Smooth muscle cell (in vitro differentiated cells): Measurements from ENCODE around the gene ELK3. TPM values are rescaled to one million over a fixed set of nuclear protein-coding genes. Genes with fewer than 3 reads are reported as not detected.

Source experiments
- DNase-seq: peaks from one replicate; lab custom pipeline; 2025; ENCODE audit not compliant: unreplicated experiment; lab: John Stamatoyannopoulos, UW
- H2AFZ ChIP-seq: fragments of 200-600 bp; sonication (generic); 2 replicates; pipeline ENCODE4 v1.6.0; 2016; ENCODE audit warnings: antibody characterized with exemption, low read depth, mild to moderate bottlenecking
- H3F3A ChIP-seq: fragments of 200-600 bp; sonication (generic); 2 replicates; pipeline ENCODE4 v1.6.0; 2017; ENCODE audit warnings: antibody characterized with exemption, low read depth
- H3K27ac ChIP-seq: fragments of 200-600 bp; sonication (generic); 2 replicates; pipeline ENCODE4 v1.5.1; 2016; ENCODE audit warnings: low read depth, mild to moderate bottlenecking
- H3K27me3 ChIP-seq: fragments of 200-600 bp; sonication (generic); 2 replicates; pipeline ENCODE4 v1.6.1; 2016; ENCODE audit warnings: low read depth, mild to moderate bottlenecking
- H3K36me3 ChIP-seq: fragments of 200-600 bp; sonication (generic); 2 replicates; pipeline ENCODE4 v1.5.1; 2016; ENCODE audit warnings: low read depth
- H3K4me1 ChIP-seq: fragments of 200-600 bp; sonication (generic); 2 replicates; pipeline ENCODE4 v1.5.1; 2016; ENCODE audit warnings: low read depth
- H3K4me2 ChIP-seq: fragments of 200-600 bp; sonication (generic); 2 replicates; pipeline ENCODE4 v1.6.0; 2016; ENCODE audit warnings: mild to moderate bottlenecking
- H3K4me3 ChIP-seq: fragments of 200-600 bp; sonication (generic); 2 replicates; pipeline ENCODE4 v1.5.1; 2016; ENCODE audit warnings: mild to moderate bottlenecking
- H3K79me2 ChIP-seq: fragments of 200-600 bp; sonication (generic); 2 replicates; pipeline ENCODE4 v1.6.0; 2016; ENCODE audit warnings: low read depth, mild to moderate bottlenecking
- H3K9ac ChIP-seq: fragments of 200-600 bp; sonication (generic); 2 replicates; pipeline ENCODE4 v1.6.0; 2016; ENCODE audit warnings: low read depth
- H3K9me3 ChIP-seq: fragments of 200-600 bp; sonication (generic); replicated peaks from 2 replicates; pipeline ENCODE4 v1.5.1; 2016; ENCODE audit warnings: low read depth
- H4K20me1 ChIP-seq: fragments of 200-600 bp; sonication (generic); 2 replicates; pipeline ENCODE4 v1.6.0; 2016; ENCODE audit warnings: low read depth
- WGBS: methylation state at CpG from one replicate; pipeline ENCODE4 v1.1.7; 2016; ENCODE audit warnings: low lambda C conversion rate; 5-methylcytosine and 5-hydroxymethylcytosine counted together
- polyA plus RNA-seq: library from polyadenylated mRNA; unstranded; fragments of >200 nt; fragmentation: Nextera tagmentation; extraction: Ambion mirVana; gene quantifications from 2 replicates; pipeline ENCODE4 v1.2.1, GENCODE V29; 2016
- total RNA-seq: library from RNA; depleted of rRNA; stranded (reverse); fragments of >200 nt; gene quantifications from 2 replicates; pipeline ENCODE4 v1.2.3, GENCODE V29; 2014
- TF ChIP-seq, protein P1 (sequence below): fragments of 200-600 bp; sonication (generic); IDR thresholded peaks from 2 replicates; pipeline ENCODE4 v1.5.1; 2017; ENCODE audit warnings: borderline replicate concordance, mild to moderate bottlenecking, antibody characterized with exemption; ENCODE audit not compliant: insufficient read depth, poor library complexity, severe bottlenecking

ELK3 gene
- total and polyA plus RNA-seq, 2 experiments from 2014 or later = 43.1 to 44.3 TPM

DNA sequence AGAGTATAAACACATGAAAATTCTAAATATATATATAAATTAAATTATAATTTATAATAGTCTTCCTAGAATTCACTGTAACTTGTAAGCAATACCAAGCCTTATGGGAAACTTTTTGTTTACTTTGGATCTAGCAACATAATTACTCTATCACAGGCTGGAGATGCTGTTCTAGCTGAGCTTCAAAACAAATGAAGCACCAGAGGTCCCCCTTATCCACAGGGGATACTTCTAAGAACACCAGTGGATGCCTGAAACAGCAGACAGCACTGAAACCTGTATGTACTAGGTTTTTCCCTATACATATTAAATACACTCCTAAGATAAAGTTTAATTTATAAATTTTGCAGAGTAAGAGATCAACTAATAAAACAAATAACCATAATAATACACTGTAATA is 109.5 kb downstream of the ELK3 start:
- TF ChIP-seq, protein P1, sequence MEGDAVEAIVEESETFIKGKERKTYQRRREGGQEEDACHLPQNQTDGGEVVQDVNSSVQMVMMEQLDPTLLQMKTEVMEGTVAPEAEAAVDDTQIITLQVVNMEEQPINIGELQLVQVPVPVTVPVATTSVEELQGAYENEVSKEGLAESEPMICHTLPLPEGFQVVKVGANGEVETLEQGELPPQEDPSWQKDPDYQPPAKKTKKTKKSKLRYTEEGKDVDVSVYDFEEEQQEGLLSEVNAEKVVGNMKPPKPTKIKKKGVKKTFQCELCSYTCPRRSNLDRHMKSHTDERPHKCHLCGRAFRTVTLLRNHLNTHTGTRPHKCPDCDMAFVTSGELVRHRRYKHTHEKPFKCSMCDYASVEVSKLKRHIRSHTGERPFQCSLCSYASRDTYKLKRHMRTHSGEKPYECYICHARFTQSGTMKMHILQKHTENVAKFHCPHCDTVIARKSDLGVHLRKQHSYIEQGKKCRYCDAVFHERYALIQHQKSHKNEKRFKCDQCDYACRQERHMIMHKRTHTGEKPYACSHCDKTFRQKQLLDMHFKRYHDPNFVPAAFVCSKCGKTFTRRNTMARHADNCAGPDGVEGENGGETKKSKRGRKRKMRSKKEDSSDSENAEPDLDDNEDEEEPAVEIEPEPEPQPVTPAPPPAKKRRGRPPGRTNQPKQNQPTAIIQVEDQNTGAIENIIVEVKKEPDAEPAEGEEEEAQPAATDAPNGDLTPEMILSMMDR = no peak
- Histone ChIP-seq H3K4me3 (no peak overlapping the region), H4K20me1 (peaks cover 19% of the 10 kb centered on the region), H3K4me1 (peaks cover 29% of the 10 kb centered on the region), H3K4me2 (no peak overlapping the region), H2AFZ (no peak overlapping the region), H3K36me3 (peaks cover 6% of the 10 kb centered on the region), H3K9ac (no peak overlapping the region), H3K27me3 (no peaks in the 10 kb centered on the region), H3K9me3 (no peaks in the 10 kb centered on the region), H3K79me2 (peaks cover 28% of the 10 kb centered on the region), H3K27ac (no peak overlapping the region), H3F3A (no peaks in the 10 kb centered on the region)
- no peak for DNase-seq

DNA sequence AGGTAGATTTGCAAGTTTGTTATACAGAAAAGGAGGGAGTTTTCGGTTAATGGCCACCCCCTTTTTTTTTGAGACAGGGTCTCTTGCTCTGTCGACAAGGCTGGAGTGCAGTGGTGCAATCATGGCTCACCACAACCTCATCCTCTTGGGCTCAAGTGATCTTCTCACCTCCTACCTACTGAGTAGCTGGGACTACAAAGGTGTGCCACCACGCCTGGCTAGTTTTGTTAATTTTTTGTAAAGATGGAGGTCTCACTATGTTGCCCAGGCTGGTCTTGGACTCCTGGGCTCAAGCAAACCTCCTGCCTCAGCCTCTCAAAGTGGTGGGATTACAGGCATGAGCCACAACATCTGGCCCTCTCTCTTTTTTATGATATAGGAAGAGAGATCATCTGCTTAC is 111.5 kb downstream of the ELK3 start:
- Histone ChIP-seq H3F3A (no peaks in the 10 kb centered on the region), H2AFZ (no peak overlapping the region), H4K20me1 (peaks cover 24% of the 10 kb centered on the region), H3K36me3 (peaks cover 4% of the 10 kb centered on the region), H3K27ac (no peak overlapping the region), H3K9me3 (no peaks in the 10 kb centered on the region), H3K4me1 (peaks cover 29% of the 10 kb centered on the region), H3K27me3 (no peaks in the 10 kb centered on the region), H3K4me2 (no peak overlapping the region), H3K79me2 (peaks cover 41% of the 10 kb centered on the region), H3K9ac (no peak overlapping the region), H3K4me3 (no peak overlapping the region)
- WGBS = 92% methylated on average over 3 of the region's 3 CpGs
- TF ChIP-seq, protein P1 = no peak
- DNase-seq = no peak

DNA sequence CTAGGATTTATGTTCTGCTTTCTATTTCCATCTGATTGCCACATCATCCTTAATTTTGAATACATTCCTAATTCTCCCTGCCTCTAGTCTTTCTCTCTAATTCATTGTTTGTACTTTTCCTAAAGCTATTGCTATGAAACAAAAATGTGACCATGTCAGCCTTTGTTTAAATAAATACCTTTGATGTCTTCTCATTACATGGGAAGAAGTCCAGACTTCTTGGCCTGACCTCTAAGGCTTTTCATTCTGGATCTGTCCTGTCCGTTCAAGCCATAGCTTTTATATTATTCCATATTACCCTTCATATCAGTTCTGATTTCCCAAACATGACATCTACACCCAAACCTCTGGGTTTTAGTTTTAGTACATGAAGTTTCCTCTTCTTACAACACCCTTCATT is 114.7 kb downstream of the ELK3 start:
- Histone ChIP-seq H3K9ac (no peak overlapping the region), H3K4me2 (no peak overlapping the region), H3K27ac (no peak overlapping the region), H3K27me3 (no peaks in the 10 kb centered on the region), H3K4me3 (no peak overlapping the region), H3K79me2 (peaks cover 57% of the 10 kb centered on the region), H3F3A (no peaks in the 10 kb centered on the region), H4K20me1 (peaks cover 17% of the 10 kb centered on the region), H2AFZ (no peak overlapping the region), H3K9me3 (no peaks in the 10 kb centered on the region), H3K4me1 (peaks cover 5% of the 10 kb centered on the region), H3K36me3 (peaks cover 5% of the 10 kb centered on the region)
- TF ChIP-seq, protein P1 = no peak
- 87% methylated on average over 1 of the region's 1 CpG for WGBS
- DNase-seq = no peak

DNA sequence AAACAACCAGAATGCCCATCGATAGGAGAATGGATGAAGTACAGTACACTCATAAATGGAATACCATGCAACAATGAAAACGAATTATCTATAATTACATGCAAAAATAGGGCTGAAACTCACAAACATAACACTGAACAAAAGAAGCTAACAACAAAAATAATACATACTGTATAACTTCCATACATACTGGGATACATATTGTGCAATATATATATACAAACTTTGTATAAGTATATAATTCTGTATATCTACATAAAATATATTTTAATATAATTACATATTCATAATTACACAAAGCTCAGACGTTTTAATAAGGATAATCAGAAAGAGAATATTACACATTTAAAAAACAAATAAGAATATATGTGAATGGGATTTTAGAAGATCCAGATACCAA is 115.9 kb downstream of the ELK3 start:
- H3K9ac ChIP-seq = no peak overlapping the region
- no peak overlapping the region for H3K4me3 ChIP-seq
- no peaks in the 10 kb centered on the region for H3K9me3 ChIP-seq
- H3K36me3 ChIP-seq = peaks cover 5% of the 10 kb centered on the region
- H3K4me1 ChIP-seq = peaks cover 4% of the 10 kb centered on the region
- no peak overlapping the region for H3K27ac ChIP-seq
- TF ChIP-seq, protein P1 = no peak
- no peak overlapping the region for H2AFZ ChIP-seq
- DNase-seq = no peak
- peaks cover 59% of the 10 kb centered on the region for H3K79me2 ChIP-seq
- H4K20me1 ChIP-seq = peaks cover 21% of the 10 kb centered on the region
- no peaks in the 10 kb centered on the region for H3K27me3 ChIP-seq
- 91% methylated on average over 3 of the region's 3 CpGs for WGBS
- H3F3A ChIP-seq = no peaks in the 10 kb centered on the region
- H3K4me2 ChIP-seq = no peak overlapping the region
